ENCODE results near the gene CAPN12. TPM values are rescaled to one million over a fixed set of nuclear protein-coding genes. Genes with fewer than 3 reads are reported as not detected.
"Not testable (repeated sequence)": the region's sequence is repeated elsewhere in the genome, so short reads cannot be mapped to it uniquely, and the experiment has no call there.

Gene CAPN12
- total and polyA plus RNA-seq, 10 donors, result 9.0 to 33.3 (median 16.0) TPM

DNA sequence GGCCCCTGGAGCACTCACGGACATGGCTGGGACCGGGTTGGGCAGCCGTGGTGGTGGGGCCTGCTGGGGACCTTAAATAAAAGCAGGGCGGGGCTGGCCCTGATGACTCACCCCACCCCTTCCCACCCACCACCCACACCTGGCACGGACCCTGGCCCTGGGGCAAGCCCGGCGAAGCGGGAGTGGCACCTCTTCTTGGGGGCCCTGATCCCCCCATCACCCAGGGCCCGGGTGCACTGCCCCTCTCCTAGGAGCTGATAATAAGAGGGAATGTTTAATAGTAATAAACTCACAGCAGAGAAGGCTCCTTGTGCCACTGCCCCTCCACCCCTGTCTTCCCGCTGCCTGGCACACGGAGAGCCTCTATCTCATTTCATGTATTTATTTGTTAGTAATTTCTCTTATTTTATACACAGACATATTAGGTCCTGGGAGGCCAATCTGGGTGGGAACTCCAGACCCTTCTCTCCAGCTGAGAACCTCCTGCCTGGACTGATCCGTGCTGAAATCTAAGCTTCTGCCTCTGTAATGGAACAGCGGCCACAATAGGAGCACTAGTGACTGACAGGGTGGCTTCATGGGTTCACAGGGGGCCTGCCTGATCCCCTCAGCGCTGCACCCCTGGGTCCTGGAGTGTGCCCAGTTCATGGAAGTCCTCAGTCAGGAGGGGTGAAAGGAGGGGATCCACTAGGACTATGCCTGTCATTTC lies 29.3 kb upstream of the CAPN12 start, which contains the start of gene LGALS7:
Gene LGALS7, minus strand, starts transcription at position 49 of the 709 bp plus-strand sequence. Its CDS starts 25 bp downstream, at position 24.
- no peak for DNase-seq

GRCh38 chr19:38771569-38771968 lies 27.3 kb upstream of the CAPN12 start:
- H3K36me3 ChIP-seq; DNase-seq; H3K4me3 ChIP-seq; H3K9me3 ChIP-seq; H3K27ac ChIP-seq; H3K27me3 ChIP-seq (replicated peaks in 1 of 7): not testable (repeated sequence)
- 76 to 82% (median 77%) methylated on average over 5 to 9 of the region's 30 CpGs; no CpG with 5 or more reads in 2 of the 5 donors for WGBS, 5 donors
- intact Hi-C loops (cut with DNase I; ENCODE audit: low total_unique reads), result loop anchor here (10.0 kb wide), 1 partner anchor 53 kb away; no protein-coding TSS in a partner anchor
- H3K4me1 ChIP-seq, result peaks cover 0 to 20% (median 12%) of the 10 kb centered on the region in 6 donors

More for the DNA sequence above, 29.3 kb upstream of the CAPN12 start, which contains the start of gene LGALS7:
- WGBS, 5 donors, result 79 to 92% (median 82%) methylated on average over 6 to 10 of the region's 14 CpGs
- H3K27ac ChIP-seq, result peak within 1 kb of the TSS in 3 of 8 donors; percentile 28 to 57 (median 44)
- H3K4me3 ChIP-seq, result no peak within 1 kb of the TSS
- no peaks in the 10 kb centered on the region for H3K27me3 ChIP-seq (replicated peaks in 1 of 7)
- H3K4me1 ChIP-seq, result peaks cover 0 to 28% (median 12%) of the 10 kb centered on the region in 6 donors
- TF ChIP-seq CTCF (IDR thresholded peaks at IDR 0.05 in 8 of 11, conservative IDR thresholded peaks at IDR 0.05 in 3 of 11) (no peak), POLR2A (IDR thresholded peaks at IDR 0.05) (no peak), POLR2AphosphoS5 (IDR thresholded peaks at IDR 0.05) (no peak)
- intact Hi-C loops (cut with DNase I; ENCODE audit: low total_unique reads), result loop anchor here (2.0 to 10.0 kb wide), 2 partner anchors 37 to 51 kb away; no protein-coding TSS in a partner anchor
- H3K9me3 ChIP-seq, result no peaks in the 10 kb centered on the region
- H3K36me3 ChIP-seq, result no peaks in the 10 kb centered on the region

- H3K9me3 ChIP-seq; H3K27me3 ChIP-seq (replicated peaks in 1 of 7); H3K4me3 ChIP-seq; DNase-seq; H3K36me3 ChIP-seq: not testable (repeated sequence)
- H3K27ac ChIP-seq, result peak overlapping the region in 1 of 8 donors; percentile 52
- intact Hi-C loops (cut with DNase I; ENCODE audit: low total_unique reads), result loop anchor here (10.0 kb wide), 1 partner anchor 54 kb away; no protein-coding TSS in a partner anchor
- 0 to 56% (median 48%) methylated on average over 1 of the region's 22 CpGs; no CpG with 5 or more reads in 1 of the 5 donors for WGBS, 5 donors
- peaks cover 0 to 20% (median 12%) of the 10 kb centered on the region in 6 donors for H3K4me1 ChIP-seq
Observed at GRCh38 chr19:38770949-38771275, 26.6 kb upstream of the CAPN12 start.

DNA sequence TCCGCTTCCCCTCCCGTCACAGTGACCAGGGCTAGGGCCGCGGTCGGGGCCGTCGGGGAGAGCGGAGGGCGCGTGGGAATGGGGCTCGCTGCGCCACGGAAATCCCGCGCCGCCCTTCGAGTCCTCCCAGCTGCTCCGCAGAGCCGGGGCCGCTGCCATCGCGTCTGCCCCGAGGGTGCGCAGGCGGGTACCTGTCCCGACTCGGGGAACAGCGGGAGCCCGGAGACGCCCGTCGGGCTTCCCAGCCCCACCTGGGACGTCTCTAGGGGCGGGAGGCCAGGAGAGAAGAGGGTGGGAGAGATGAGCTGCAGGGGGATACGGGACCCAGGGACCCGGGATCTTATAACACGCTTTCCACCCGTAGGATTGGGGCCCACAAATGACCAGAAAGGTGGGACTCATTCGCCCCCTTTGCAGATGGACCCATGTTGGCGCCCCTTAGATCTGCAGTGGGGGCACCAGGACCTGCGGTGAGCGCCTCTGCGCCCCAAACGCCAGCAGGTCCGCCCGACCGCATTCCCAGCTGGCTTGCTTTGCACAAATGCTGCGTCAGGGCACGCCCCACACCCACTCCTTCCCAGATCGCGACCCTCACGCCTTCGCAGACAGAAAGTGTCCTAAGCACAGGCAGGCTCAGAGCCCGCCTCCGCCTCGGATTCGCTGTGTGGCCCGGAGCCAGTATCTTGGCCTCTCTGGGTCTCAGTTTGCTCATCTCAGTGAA lies 26.1 kb upstream of the CAPN12 start:
- intact Hi-C loops (cut with DNase I; ENCODE audit: low total_unique reads), result loop anchor here (10.0 kb wide), 1 partner anchor 54 kb away; no protein-coding TSS in a partner anchor
- Histone ChIP-seq H3K27ac (peak overlapping the region; percentile 63 to 89 (median 83)), H3K4me3 (peak overlapping the region; percentile 23 to 68 (median 39)), H3K4me1 (peaks cover 0 to 20% (median 12%) of the 10 kb centered on the region in 6 donors)
- WGBS, 5 donors, result 1 to 8% (median 5%) methylated on average over 10 to 27 of the region's 58 CpGs; no CpG with 5 or more reads in 1 of the 5 donors
- DNase-seq; H3K9me3 ChIP-seq; H3K27me3 ChIP-seq (replicated peaks in 1 of 7); H3K36me3 ChIP-seq: not testable (repeated sequence)

GRCh38 chr19:38769635-38770211 lies 25.4 kb upstream of the CAPN12 start:
- WGBS, 5 donors, result 3 to 10% (median 7%) methylated on average over 36 to 42 of the region's 42 CpGs
- Histone ChIP-seq H3K4me3 (peak overlapping the region; percentile 23 to 68 (median 39)), H3K27me3 (replicated peaks in 1 of 7) (no peaks in the 10 kb centered on the region), H3K9me3 (no peaks in the 10 kb centered on the region), H3K36me3 (no peaks in the 10 kb centered on the region), H3K27ac (peak overlapping the region; percentile 63 to 89 (median 83)), H3K4me1 (peaks cover 0 to 20% (median 12%) of the 10 kb centered on the region in 6 donors)
- intact Hi-C loops (cut with DNase I; ENCODE audit: low total_unique reads), result loop anchor here (10.0 kb wide), 1 partner anchor 55 kb away; no protein-coding TSS in a partner anchor
- TF ChIP-seq POLR2AphosphoS5 (IDR thresholded peaks at IDR 0.05), result peak; percentile 92 to 97 (median 93)
- TF ChIP-seq POLR2A (IDR thresholded peaks at IDR 0.05), result no peak
- peak; percentile 92 to 99 (median 98) for TF ChIP-seq CTCF (IDR thresholded peaks at IDR 0.05 in 8 of 11, conservative IDR thresholded peaks at IDR 0.05 in 3 of 11)
- DNase-seq, result peak; percentile 99
